NCI-H526 (cell line): Measurements from ENCODE around the gene SPINK2.
A peak's percentile ranks its signal among the peaks of the same experiment; 100 is the strongest.

Source experiments
- DNase-seq, 2 experiments: peaks; one replicate each; lab custom pipeline; 2025; lab: John Stamatoyannopoulos, UW

Gene SPINK2

GRCh38 chr4:56799824-56800756, 21.4 kb downstream of the SPINK2 start:
- DNase-seq: peak; percentile 66 to 88

GRCh38 chr4:56799161-56799759, 22.2 kb downstream of the SPINK2 start:
- DNase-seq: no peak

GRCh38 chr4:56796211-56796610, 25.3 kb downstream of the SPINK2 start:
- DNase-seq: no peak

- DNase-seq: no peak
These were observed 30.2 kb downstream of the SPINK2 start for GRCh38 chr4:56791316-56791715.

- DNase-seq: no peak
These were observed 30.8 kb downstream of the SPINK2 start for GRCh38 chr4:56790691-56791091.

GRCh38 chr4:56788081-56788480, 33.4 kb downstream of the SPINK2 start:
- no peak for DNase-seq

GRCh38 chr4:56787380-56787779, 34.1 kb downstream of the SPINK2 start:
- no peak for DNase-seq

GRCh38 chr4:56786955-56787354, 34.5 kb downstream of the SPINK2 start:
- no peak for DNase-seq

- DNase-seq: no peak
These were observed 37.5 kb downstream of the SPINK2 start for GRCh38 chr4:56783986-56784385.

GRCh38 chr4:56782019-56782418, 39.5 kb downstream of the SPINK2 start:
- DNase-seq: no peak

- no peak for DNase-seq
These were observed 48.2 kb downstream of the SPINK2 start for GRCh38 chr4:56773346-56773745.

- DNase-seq: no peak
These were observed 49.4 kb downstream of the SPINK2 start for GRCh38 chr4:56772134-56772533.

GRCh38 chr4:56768763-56769162, 52.7 kb downstream of the SPINK2 start:
- no peak for DNase-seq

- no peak for DNase-seq
These were observed 53.2 kb downstream of the SPINK2 start for GRCh38 chr4:56768316-56768715.

- DNase-seq: no peak
These were observed 53.9 kb downstream of the SPINK2 start for GRCh38 chr4:56767567-56767966.

- no peak for DNase-seq
These were observed 56.7 kb downstream of the SPINK2 start for GRCh38 chr4:56764775-56765174.

- no peak for DNase-seq
These were observed 57.3 kb downstream of the SPINK2 start for GRCh38 chr4:56764223-56764622.

GRCh38 chr4:56762484-56763250, 58.8 kb downstream of the SPINK2 start:
- no peak for DNase-seq

- no peak for DNase-seq
These were observed 61.3 kb downstream of the SPINK2 start for GRCh38 chr4:56760183-56760582.
